ENCODE measurements around the gene DNAJC27. TPM values are rescaled to one million over a fixed set of nuclear protein-coding genes. Genes with fewer than 3 reads are reported as not detected.

DNAJC27 gene
- total and polyA plus RNA-seq, 9 of the 15 experiments (the other 6 are each of a cell fraction or from before 2014, with no cell fraction given) = 0.53 to 5.9 (median 3.0) TPM

DNA sequence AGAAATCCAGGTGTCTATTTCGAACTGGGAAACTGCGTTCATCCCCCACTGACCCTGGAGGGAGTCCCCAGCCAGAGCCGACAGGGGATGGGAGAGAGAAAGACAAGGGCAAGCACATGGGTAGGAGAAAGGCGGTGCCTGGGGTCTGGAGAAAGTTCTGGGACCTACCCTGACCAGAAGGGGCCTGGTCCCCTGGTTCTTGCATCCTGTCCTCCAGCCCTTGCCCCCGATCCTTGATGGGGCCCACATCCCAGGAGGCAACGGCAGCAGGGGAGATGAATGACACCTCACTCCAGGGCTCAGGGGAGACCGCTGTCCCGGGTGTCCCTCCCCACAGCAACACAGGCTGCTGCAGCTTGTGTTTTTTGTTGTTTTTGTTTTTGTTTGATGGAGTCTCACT lies 56.6 kb downstream of the DNAJC27 start:
- DNase-seq (ENCODE audit: extremely low read depth in 1 of 4, low spot score in 3 of 4) (no peak), FAIRE-seq (no peak), ATAC-seq (no peak)
- Histone ChIP-seq H3K4me1 (replicated peaks in 1 of 2; ENCODE audit: control insufficient read depth in 2 of 2, insufficient read depth in 2 of 2, low read length in 2 of 2) (peaks cover 24 to 38% of the 10 kb centered on the region in 2 experiments; a peak in 4 of 5 replicates), H3K36me3 (ENCODE audit: control insufficient read depth, insufficient read depth, low read length) (peaks cover 64% of the 10 kb centered on the region; the same call in 2 of the 3 replicates), H3K27me3 (ENCODE audit: control insufficient read depth in 2 of 2, insufficient read depth in 2 of 2, low read length in 2 of 2) (no peaks in the 10 kb centered on the region), H3K4me3 (no peak overlapping the region), H2AFZ (ENCODE audit: low read depth, low read length) (no peak overlapping the region), H3K4me2 (ENCODE audit: insufficient read depth, low read length) (no peak overlapping the region), H3K27ac (ENCODE audit: extremely low read depth, low read depth, low read length) (no peak overlapping the region), H3K79me2 (ENCODE audit: control insufficient read depth, insufficient read depth, low read length) (peaks cover 37% of the 10 kb centered on the region), H3K9me1 (ENCODE audit: control insufficient read depth, insufficient read depth, low read length) (peaks cover 12% of the 10 kb centered on the region), H3K9me3 (replicated peaks; ENCODE audit: control insufficient read depth, insufficient read depth, low read depth, low read length) (peaks cover 5% of the 10 kb centered on the region), H4K20me1 (replicated peaks; ENCODE audit: control insufficient read depth, insufficient read depth, low read length) (peaks cover 14% of the 10 kb centered on the region), H3K9ac (ENCODE audit: insufficient read depth in 1 of 2, low read depth in 2 of 2, low read length in 2 of 2) (no peak overlapping the region)
- intact Hi-C loops (cut with micrococcal nuclease) (no loop called here), in situ Hi-C loops (cut with MboI) (no loop called here)
- ChIA-PET CTCF (ENCODE audit: low intra/inter-chr PET ratio) (no interaction called here), POLR2A (no interaction called here)
- TF ChIP-seq, protein P1, sequence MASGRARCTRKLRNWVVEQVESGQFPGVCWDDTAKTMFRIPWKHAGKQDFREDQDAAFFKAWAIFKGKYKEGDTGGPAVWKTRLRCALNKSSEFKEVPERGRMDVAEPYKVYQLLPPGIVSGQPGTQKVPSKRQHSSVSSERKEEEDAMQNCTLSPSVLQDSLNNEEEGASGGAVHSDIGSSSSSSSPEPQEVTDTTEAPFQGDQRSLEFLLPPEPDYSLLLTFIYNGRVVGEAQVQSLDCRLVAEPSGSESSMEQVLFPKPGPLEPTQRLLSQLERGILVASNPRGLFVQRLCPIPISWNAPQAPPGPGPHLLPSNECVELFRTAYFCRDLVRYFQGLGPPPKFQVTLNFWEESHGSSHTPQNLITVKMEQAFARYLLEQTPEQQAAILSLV (tag; IDR thresholded peaks at IDR 0.05) = no peak
- TF ChIP-seq ZNF224 (CRISPR knock-in tag; IDR thresholded peaks at IDR 0.05) (no peak), MCM3 (IDR thresholded peaks at IDR 0.05) (no peak), RFX1 (IDR thresholded peaks at IDR 0.05) (no peak), NBN (IDR thresholded peaks at IDR 0.05; ENCODE audit: low read depth) (no peak), RBM25 (IDR thresholded peaks at IDR 0.05; ENCODE audit: low read depth, low read length, severe bottlenecking) (no peak), ELF1 (tag; IDR thresholded peaks at IDR 0.05) (no peak), SREBF2 (CRISPR knock-in tag; IDR thresholded peaks at IDR 0.05) (no peak), HLTF (IDR thresholded peaks at IDR 0.05) (no peak), ATF1 (CRISPR knock-in tag; IDR thresholded peaks at IDR 0.05) (no peak), ATF1 (tag; IDR thresholded peaks at IDR 0.05) (no peak), CBFA2T3 (IDR thresholded peaks at IDR 0.05) (no peak), MIER1 (IDR thresholded peaks at IDR 0.05; ENCODE audit: low read depth) (no peak)
- TF ChIP-seq, protein P2, sequence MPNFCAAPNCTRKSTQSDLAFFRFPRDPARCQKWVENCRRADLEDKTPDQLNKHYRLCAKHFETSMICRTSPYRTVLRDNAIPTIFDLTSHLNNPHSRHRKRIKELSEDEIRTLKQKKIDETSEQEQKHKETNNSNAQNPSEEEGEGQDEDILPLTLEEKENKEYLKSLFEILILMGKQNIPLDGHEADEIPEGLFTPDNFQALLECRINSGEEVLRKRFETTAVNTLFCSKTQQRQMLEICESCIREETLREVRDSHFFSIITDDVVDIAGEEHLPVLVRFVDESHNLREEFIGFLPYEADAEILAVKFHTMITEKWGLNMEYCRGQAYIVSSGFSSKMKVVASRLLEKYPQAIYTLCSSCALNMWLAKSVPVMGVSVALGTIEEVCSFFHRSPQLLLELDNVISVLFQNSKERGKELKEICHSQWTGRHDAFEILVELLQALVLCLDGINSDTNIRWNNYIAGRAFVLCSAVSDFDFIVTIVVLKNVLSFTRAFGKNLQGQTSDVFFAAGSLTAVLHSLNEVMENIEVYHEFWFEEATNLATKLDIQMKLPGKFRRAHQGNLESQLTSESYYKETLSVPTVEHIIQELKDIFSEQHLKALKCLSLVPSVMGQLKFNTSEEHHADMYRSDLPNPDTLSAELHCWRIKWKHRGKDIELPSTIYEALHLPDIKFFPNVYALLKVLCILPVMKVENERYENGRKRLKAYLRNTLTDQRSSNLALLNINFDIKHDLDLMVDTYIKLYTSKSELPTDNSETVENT (CRISPR knock-in tag; IDR thresholded peaks at IDR 0.05) = no peak
- TF ChIP-seq, protein P3, sequence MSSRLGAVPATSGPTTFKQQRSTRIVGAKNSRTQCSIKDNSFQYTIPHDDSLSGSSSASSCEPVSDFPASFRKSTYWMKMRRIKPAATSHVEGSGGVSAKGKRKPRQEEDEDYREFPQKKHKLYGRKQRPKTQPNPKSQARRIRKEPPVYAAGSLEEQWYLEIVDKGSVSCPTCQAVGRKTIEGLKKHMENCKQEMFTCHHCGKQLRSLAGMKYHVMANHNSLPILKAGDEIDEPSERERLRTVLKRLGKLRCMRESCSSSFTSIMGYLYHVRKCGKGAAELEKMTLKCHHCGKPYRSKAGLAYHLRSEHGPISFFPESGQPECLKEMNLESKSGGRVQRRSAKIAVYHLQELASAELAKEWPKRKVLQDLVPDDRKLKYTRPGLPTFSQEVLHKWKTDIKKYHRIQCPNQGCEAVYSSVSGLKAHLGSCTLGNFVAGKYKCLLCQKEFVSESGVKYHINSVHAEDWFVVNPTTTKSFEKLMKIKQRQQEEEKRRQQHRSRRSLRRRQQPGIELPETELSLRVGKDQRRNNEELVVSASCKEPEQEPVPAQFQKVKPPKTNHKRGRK (tag; IDR thresholded peaks at IDR 0.05) = no peak
- TF ChIP-seq, protein P4, sequence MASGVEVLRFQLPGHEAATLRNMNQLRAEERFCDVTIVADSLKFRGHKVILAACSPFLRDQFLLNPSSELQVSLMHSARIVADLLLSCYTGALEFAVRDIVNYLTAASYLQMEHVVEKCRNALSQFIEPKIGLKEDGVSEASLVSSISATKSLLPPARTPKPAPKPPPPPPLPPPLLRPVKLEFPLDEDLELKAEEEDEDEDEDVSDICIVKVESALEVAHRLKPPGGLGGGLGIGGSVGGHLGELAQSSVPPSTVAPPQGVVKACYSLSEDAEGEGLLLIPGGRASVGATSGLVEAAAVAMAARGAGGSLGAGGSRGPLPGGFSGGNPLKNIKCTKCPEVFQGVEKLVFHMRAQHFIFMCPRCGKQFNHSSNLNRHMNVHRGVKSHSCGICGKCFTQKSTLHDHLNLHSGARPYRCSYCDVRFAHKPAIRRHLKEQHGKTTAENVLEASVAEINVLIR (CRISPR knock-in tag; IDR thresholded peaks at IDR 0.05) = no peak
- TF ChIP-seq, protein P5, sequence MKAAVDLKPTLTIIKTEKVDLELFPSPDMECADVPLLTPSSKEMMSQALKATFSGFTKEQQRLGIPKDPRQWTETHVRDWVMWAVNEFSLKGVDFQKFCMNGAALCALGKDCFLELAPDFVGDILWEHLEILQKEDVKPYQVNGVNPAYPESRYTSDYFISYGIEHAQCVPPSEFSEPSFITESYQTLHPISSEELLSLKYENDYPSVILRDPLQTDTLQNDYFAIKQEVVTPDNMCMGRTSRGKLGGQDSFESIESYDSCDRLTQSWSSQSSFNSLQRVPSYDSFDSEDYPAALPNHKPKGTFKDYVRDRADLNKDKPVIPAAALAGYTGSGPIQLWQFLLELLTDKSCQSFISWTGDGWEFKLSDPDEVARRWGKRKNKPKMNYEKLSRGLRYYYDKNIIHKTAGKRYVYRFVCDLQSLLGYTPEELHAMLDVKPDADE (conservative IDR thresholded peaks at IDR 0.05; ENCODE audit: control insufficient read depth, low read depth, low read length) = no peak
- BruUV-seq (replicated peaks) = no TSS peak
- WGBS (ENCODE audit: insufficient coverage, low coverage, missing lambda C conversion rate) = 84% methylated on average over 8 of the region's 8 CpGs

Measured in K562 (cell line).